HepG2 (cell line): ENCODE data around the gene LY6G5B. TPM values are rescaled to one million over a fixed set of nuclear protein-coding genes. Genes with fewer than 3 reads are reported as not detected.

Source experiments
- ATAC-seq: fragments of 200-7000 bp; cut with Tn5 transposase; 3 replicates; pipeline ENCODE4 v1.9.1; 2020; ENCODE audit warnings: mild to moderate bottlenecking, moderate library complexity
- BruUV-seq: library from RNA; stranded (reverse); fragments of 400-500 nt; replicated peaks from 2 replicates; lab custom pipeline; 2021; lab: Mats Ljungman, UMichigan
- CTCF ChIA-PET: fragments of 300-600 bp; formaldehyde crosslinking; extraction: SDS; loops from one replicate; lab custom pipeline; 2021; ENCODE audit warnings: low total read pairs, inconsistent platforms, low intra/inter-chr PET ratio; lab: Yijun Ruan, JAX
- POLR2A ChIA-PET: fragments of 350-600 bp; sonication (Branson Sonifier 250); formaldehyde crosslinking; loops from one replicate; lab custom pipeline; 2020; ENCODE audit warnings: antibody characterized with exemption, inconsistent platforms; lab: Yijun Ruan, JAX
- DNase-seq: peaks from one replicate; pipeline ENCODE4 v3.0.0-alpha.2; 2015; ENCODE audit warnings: low spot score
- FAIRE-seq: peaks from 3 replicates; lab custom pipeline; 2011; peaks lifted over from hg19 to GRCh38; lab: Jason Lieb, UNC
- H2AFZ ChIP-seq: one replicate; pipeline ENCODE4 v1.6.1; 2011; ENCODE audit warnings: low read length, inconsistent platforms
- H3K27ac ChIP-seq: fragments of 300-600 bp; 3 replicates; pipeline ENCODE4 v1.8.0; 2011; ENCODE audit warnings: mixed run types, mild to moderate bottlenecking, mixed read lengths, low read length, inconsistent platforms; ENCODE audit not compliant: insufficient read depth; ENCODE audit errors: extremely low read length
- H3K27me3 ChIP-seq, 2 experiments: fragments of 200-600 bp in 1 of 2; 2 replicates in 1 of 2; 3 replicates in 1 of 2; pipeline versions ENCODE4 v1.6.0 to v1.8.0; 2011; ENCODE audit warnings: low read length in 2 of 2, mild to moderate bottlenecking in 2 of 2, moderate library complexity in 2 of 2, inconsistent platforms in 1 of 2; ENCODE audit not compliant: insufficient read depth in 2 of 2, control insufficient read depth in 1 of 2
- H3K36me3 ChIP-seq, 2 experiments: fragments of 200-600 bp in 1 of 2; replicated peaks in 1 of 2; 2 replicates in 1 of 2; 3 replicates in 1 of 2; pipeline versions ENCODE4 v1.5.1 to v1.8.0; 2011; ENCODE audit warnings: low read length in 2 of 2, inconsistent platforms in 1 of 2; ENCODE audit not compliant: insufficient read depth in 2 of 2, control insufficient read depth in 1 of 2
- H3K4me1 ChIP-seq: 2 replicates; pipeline ENCODE4 v1.5.1; 2012; ENCODE audit warnings: low read length, inconsistent platforms; ENCODE audit not compliant: insufficient read depth
- H3K4me2 ChIP-seq: 2 replicates; pipeline ENCODE4 v1.6.0; 2011; ENCODE audit warnings: low read depth, low read length, inconsistent platforms
- H3K4me3 ChIP-seq, 3 experiments: fragments of 200-600 bp in 1 of 3; sonication (generic), shearing (Covaris generic) in 1 of 3; replicated peaks in 1 of 3; 2 replicates each; pipeline ENCODE4 v1.5.1; 2011 to 2016; ENCODE audit warnings: low read length in 3 of 3, inconsistent platforms in 2 of 3, low read depth in 2 of 3, mild to moderate bottlenecking in 2 of 3, control low read depth in 1 of 3, mixed read lengths in 1 of 3; ENCODE audit not compliant: insufficient read depth in 1 of 3
- H3K79me2 ChIP-seq: one replicate; pipeline ENCODE4 v1.6.1; 2011; ENCODE audit warnings: low read length, inconsistent platforms; ENCODE audit not compliant: insufficient read depth
- H3K9ac ChIP-seq: 2 replicates; pipeline ENCODE4 v1.6.0; 2011; ENCODE audit warnings: mild to moderate bottlenecking, low read depth, low read length, inconsistent platforms; ENCODE audit not compliant: insufficient read depth
- H3K9me3 ChIP-seq: 2 replicates; pipeline ENCODE4 v1.5.1; 2012; ENCODE audit warnings: mild to moderate bottlenecking, low read length
- H4K20me1 ChIP-seq: 2 replicates; pipeline ENCODE4 v1.6.0; 2011; ENCODE audit warnings: inconsistent platforms, mild to moderate bottlenecking, low read length, moderate library complexity; ENCODE audit not compliant: insufficient read depth
- DZIP1 ChIP-seq: sonication (generic); formaldehyde crosslinking; IDR thresholded peaks from 2 replicates; pipeline ENCODE4 v1.5.0; 2020; ENCODE audit warnings: mild to moderate bottlenecking, missing genetic modification reagents
- ZBTB10 ChIP-seq: sonication (generic); formaldehyde crosslinking; IDR thresholded peaks from 2 replicates; pipeline ENCODE4 v1.4.0; 2020; ENCODE audit warnings: missing genetic modification reagents, borderline replicate concordance
- WGBS: methylation state at CpG from one replicate; pipeline ENCODE4 v1.1.6; 2017; ENCODE audit warnings: low lambda C conversion rate; 5-methylcytosine and 5-hydroxymethylcytosine counted together
- in situ Hi-C: cut with HindIII; loops from 2 replicates; pipeline ENCODE4 v1.10.0; 2017; ENCODE audit warnings: low pct_unique_long_range_greater_than_20kb; ENCODE audit not compliant: extremely low pct_ligation_motif_present
- intact Hi-C: fragments of 100-400 bp; cut with micrococcal nuclease; formaldehyde crosslinking; loops from one replicate; pipeline ENCODE4 v1.10.0; 2022; ENCODE audit not compliant: unreplicated experiment
- polyA plus RNA-seq, 8 experiments: library from polyadenylated mRNA; depleted of rRNA in 3 of 8; stranded (reverse) in 7 of 8; unstranded in 1 of 8; fragments of >200 nt; fragmentation: Illumina TruSeq in 4 of 8; extraction: Trizol in 4 of 8; gene quantifications; 2 replicates each; pipeline versions ENCODE4 v1.2.1 to v1.2.3, GENCODE V29; 2011 to 2016; ENCODE audit warnings: low read depth in 4 of 8, missing spikeins in 1 of 8, mixed read lengths in 1 of 8; ENCODE audit not compliant: insufficient read depth in 1 of 8
- total RNA-seq, 5 experiments: library from RNA; depleted of rRNA; stranded (reverse); fragments of >200 nt; fragmentation: Illumina TruSeq; extraction: Trizol; gene quantifications; 2 replicates each; pipeline ENCODE4 v1.2.3, GENCODE V29; 2016; ENCODE audit warnings: low read depth in 1 of 5

The LY6G5B gene
- total and polyA plus RNA-seq, 2 of the 13 experiments (the other 11 are each of a cell fraction or from before 2014, with no cell fraction given) = 7.8 to 15.7 TPM

GRCh38 chr6:31707701-31708100 lies 37.9 kb downstream of the LY6G5B start:
- H3K79me2 ChIP-seq = peaks cover 3% of the 10 kb centered on the region
- no peaks in the 10 kb centered on the region for H4K20me1 ChIP-seq
- CTCF ChIA-PET = no interaction called here
- POLR2A ChIA-PET = interaction anchor here (1.2 kb wide), 1 partner anchor 238 kb away, joined by 3 read pairs; the partner anchor contains the start of gene CFB
- peaks cover 16% of the 10 kb centered on the region for H3K4me1 ChIP-seq
- intact Hi-C loops = no loop called here
- no peak overlapping the region for H2AFZ ChIP-seq
- FAIRE-seq (no peak), DNase-seq (no peak), ATAC-seq (no peak)
- peaks cover 8 to 35% of the 10 kb centered on the region in 2 experiments; a peak in 3 of 5 replicates for H3K27me3 ChIP-seq
- no peaks in the 10 kb centered on the region for H3K36me3 ChIP-seq
- 0 out of 2 replicates have a peak, but pooled peaks have one; percentile 70 for TF ChIP-seq DZIP1 (CRISPR knock-in tag)
- no peak for TF ChIP-seq ZBTB10
- H3K4me3 ChIP-seq = no peak overlapping the region
- H3K9ac ChIP-seq = no peak overlapping the region
- BruUV-seq = no TSS peak
- H3K4me2 ChIP-seq = no peak overlapping the region
- H3K27ac ChIP-seq = no peak overlapping the region
- in situ Hi-C loops = no loop called here
- 53% methylated on average over 10 of the region's 10 CpGs for WGBS
- no peaks in the 10 kb centered on the region for H3K9me3 ChIP-seq
